Measurements from ENCODE around the gene NCS1. TPM values are rescaled to one million over a fixed set of nuclear protein-coding genes. Genes with fewer than 3 reads are reported as not detected.

NCS1 gene
- total and polyA plus RNA-seq, 7 experiments from 2014 or later = 0.14 to 0.85 (median 0.22) TPM; not detected in 4

DNA sequence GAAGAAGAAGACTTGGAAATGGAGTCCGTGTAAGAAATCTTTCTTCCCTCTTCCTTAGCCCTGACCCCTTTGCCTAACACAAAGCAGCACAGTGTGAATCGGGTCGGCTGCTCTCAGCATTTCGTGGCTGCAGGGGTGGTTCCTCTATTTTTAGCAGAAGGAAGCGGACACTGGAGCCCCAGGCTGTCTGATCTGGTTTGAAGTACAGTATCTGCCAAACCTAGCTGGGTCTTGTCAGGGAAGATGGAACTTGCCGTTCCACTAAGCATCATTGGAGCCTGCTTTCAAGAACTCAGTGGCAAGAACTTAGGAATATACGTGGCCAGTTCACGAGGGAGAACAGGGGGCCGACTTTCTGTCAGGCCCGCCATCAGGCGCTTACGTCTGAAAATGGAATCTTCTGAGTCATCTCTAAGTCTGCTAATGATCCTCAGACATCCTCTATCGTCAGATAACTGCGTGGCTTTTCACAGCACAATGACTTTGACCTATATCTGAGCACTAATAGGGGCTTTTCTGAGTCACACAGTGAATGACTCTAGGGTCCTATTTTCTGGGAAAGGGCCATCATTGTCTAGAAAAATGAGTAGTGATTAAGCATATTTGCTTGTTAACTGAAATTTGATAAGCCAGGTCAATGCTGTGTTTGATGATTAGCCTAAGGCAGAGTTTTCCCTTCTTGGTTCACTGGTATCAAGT lies 43.3 kb upstream of the NCS1 start:
- peaks cover 44 to 72% (median 60%) of the 10 kb centered on the region in 7 donors for H3K4me1 Mint-ChIP-seq
- intact Hi-C loops (cut with micrococcal nuclease) = loop anchor here (1.0 to 5.0 kb wide), 7 partner anchors 9 to 448 kb away; partner anchors contain the start of genes FUBP3 (in 1 of the 2) and NCS1 (in 1 of the 2)
- no peaks in the 10 kb centered on the region for H3K9me3 ChIP-seq (ENCODE audit: control insufficient read depth in 2 of 3, low read length in 3 of 3)
- H3K27me3 ChIP-seq (ENCODE audit: control insufficient read depth in 2 of 2, insufficient read depth in 2 of 2, low read length in 2 of 2) = no peaks in the 10 kb centered on the region
- H3K4me1 ChIP-seq (ENCODE audit: control insufficient read depth in 2 of 2, insufficient read depth in 2 of 2, low read length in 2 of 2) = peaks cover 53 to 55% of the 10 kb centered on the region in 2 donors
- peak overlapping the region; percentile 66 for H3K27ac ChIP-seq (ENCODE audit: low read depth, low read length)
- H3K27ac Mint-ChIP-seq = peak overlapping the region; percentile 89 to 99 (median 95)
- H3K9me3 Mint-ChIP-seq = peaks cover 0 to 1% (median 0%) of the 10 kb centered on the region in 11 donors
- peaks cover 0 to 4% (median 3%) of the 10 kb centered on the region in 3 experiments for H3K36me3 ChIP-seq (ENCODE audit: control insufficient read depth in 2 of 3, insufficient read depth in 3 of 3, low read length in 3 of 3)
- peak overlapping the region; percentile 52 for H3K4me3 ChIP-seq (ENCODE audit: low read length)
- peak; percentile 73 for ATAC-seq
- CTCF ChIA-PET = interaction anchor here (1.2 to 2.2 kb wide), 2 partner anchors 21 to 107 kb away, joined by 4 to 12 read pairs; no protein-coding TSS in a partner anchor
- H3K36me3 Mint-ChIP-seq = peaks cover 0 to 36% (median 13%) of the 10 kb centered on the region in 5 donors
- no peaks in the 10 kb centered on the region for H3K27me3 Mint-ChIP-seq
- DNase-seq = peak in 7 of 9 donors; percentile 13 to 68 (median 21)
- POLR2A ChIA-PET = interaction anchor here (1.0 to 1.3 kb wide), 6 partner anchors 10 to 237 kb away, joined by 3 to 4 read pairs (median 3); no protein-coding TSS in a partner anchor
- H3K4me3 Mint-ChIP-seq = peak overlapping the region; percentile 76 to 93 (median 82)

DNA sequence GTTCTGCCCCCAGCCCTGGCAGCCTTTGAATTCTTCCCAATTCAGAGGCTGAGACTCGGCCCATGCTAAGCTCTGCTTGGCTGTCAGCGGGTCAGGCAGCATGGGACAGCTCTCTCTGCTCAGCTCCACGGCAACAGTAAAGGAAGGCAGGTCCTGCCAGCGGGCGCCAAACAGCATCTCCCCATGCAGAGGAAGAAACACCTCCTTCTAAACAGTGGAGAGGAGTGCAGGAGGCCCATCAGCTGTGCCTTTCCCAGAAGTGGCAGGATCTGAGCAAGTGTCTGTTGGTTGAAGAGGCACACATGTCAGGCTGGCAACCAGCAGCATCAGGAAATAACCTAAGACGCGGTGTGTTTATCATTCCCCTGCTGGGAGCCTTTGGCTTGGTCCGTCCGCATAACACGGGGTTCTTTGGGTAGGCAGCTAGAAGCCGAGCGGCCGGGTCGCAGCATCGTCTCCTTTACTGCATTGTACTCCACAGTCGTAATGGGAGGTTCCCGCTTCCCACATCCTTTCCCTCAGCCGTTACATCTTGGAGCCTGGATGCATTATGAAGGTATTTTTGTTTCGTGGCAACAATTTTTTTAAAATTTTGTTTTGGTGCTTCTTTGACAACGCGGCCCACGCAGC lies 42.7 kb upstream of the NCS1 start:
- H3K4me1 ChIP-seq (ENCODE audit: control insufficient read depth in 2 of 2, insufficient read depth in 2 of 2, low read length in 2 of 2) = peaks cover 53 to 55% of the 10 kb centered on the region in 2 donors
- peak overlapping the region; percentile 66 for H3K27ac ChIP-seq (ENCODE audit: low read depth, low read length)
- ATAC-seq (no peak), DNase-seq (peak in 4 of 9 donors; percentile 15 to 28 (median 20))
- no peaks in the 10 kb centered on the region for H3K9me3 ChIP-seq (ENCODE audit: control insufficient read depth in 2 of 3, low read length in 3 of 3)
- intact Hi-C loops (cut with micrococcal nuclease) = loop anchor here (2.0 to 5.0 kb wide), 5 partner anchors 43 to 448 kb away; partner anchors contain the start of genes FUBP3 (in 1 of the 2) and NCS1 (in 1 of the 2)
- H3K27me3 ChIP-seq (ENCODE audit: control insufficient read depth in 2 of 2, insufficient read depth in 2 of 2, low read length in 2 of 2) = no peaks in the 10 kb centered on the region
- CTCF ChIA-PET = interaction anchor here (2.2 kb wide), 1 partner anchor 22 kb away, joined by 12 read pairs; no protein-coding TSS in a partner anchor
- Mint-ChIP-seq H3K27me3 (no peaks in the 10 kb centered on the region), H3K4me1 (peaks cover 44 to 72% (median 60%) of the 10 kb centered on the region in 7 donors), H3K4me3 (peak overlapping the region; percentile 76 to 93 (median 82)), H3K27ac (peak overlapping the region; percentile 89 to 99 (median 95)), H3K9me3 (peaks cover 0 to 3% (median 0%) of the 10 kb centered on the region in 11 donors), H3K36me3 (peaks cover 0 to 36% (median 14%) of the 10 kb centered on the region in 5 donors)
- peaks cover 0 to under 1% (median 0%) of the 10 kb centered on the region in 3 experiments for H3K36me3 ChIP-seq (ENCODE audit: control insufficient read depth in 2 of 3, insufficient read depth in 3 of 3, low read length in 3 of 3)
- POLR2A ChIA-PET = interaction anchor here (1.3 kb wide), 1 partner anchor 111 kb away, joined by 3 read pairs; no protein-coding TSS in a partner anchor
- no peak overlapping the region for H3K4me3 ChIP-seq (ENCODE audit: low read length)

DNA sequence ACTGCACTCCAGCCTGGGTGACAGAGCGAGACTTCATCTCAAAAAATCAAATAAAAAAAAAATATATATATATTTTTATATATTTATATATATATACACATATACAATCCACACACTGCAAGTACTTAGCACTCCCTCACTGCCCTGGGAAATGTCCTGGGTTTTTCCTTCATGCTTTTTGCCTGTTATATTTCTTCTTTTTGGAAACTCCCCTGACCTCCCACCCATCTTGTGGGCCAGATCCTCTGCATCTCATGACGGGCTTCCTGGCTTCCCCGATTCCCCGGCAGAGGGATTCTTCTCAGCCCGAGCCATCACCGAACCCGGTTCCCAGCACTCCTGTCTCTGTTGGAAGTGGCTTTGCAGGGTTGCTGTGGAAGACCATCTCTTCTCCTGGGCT lies 39.5 kb upstream of the NCS1 start:
- Mint-ChIP-seq H3K9me3 (peaks cover 0 to 3% (median 0%) of the 10 kb centered on the region in 11 donors), H3K27ac (peak overlapping the region in 3 of 9 donors; percentile 14 to 43 (median 41)), H3K36me3 (peaks cover 5 to 52% (median 32%) of the 10 kb centered on the region in 5 donors), H3K4me1 (peaks cover 32 to 76% (median 54%) of the 10 kb centered on the region in 7 donors), H3K4me3 (no peak overlapping the region), H3K27me3 (no peaks in the 10 kb centered on the region)
- ChIA-PET POLR2A (no interaction called here), CTCF (no interaction called here)
- intact Hi-C loops (cut with micrococcal nuclease) = no loop called here
- Histone ChIP-seq H3K4me1 (ENCODE audit: control insufficient read depth in 2 of 2, insufficient read depth in 2 of 2, low read length in 2 of 2) (peaks cover 36 to 44% of the 10 kb centered on the region in 2 donors), H3K27ac (ENCODE audit: low read depth, low read length) (no peak overlapping the region), H3K36me3 (ENCODE audit: control insufficient read depth in 2 of 3, insufficient read depth in 3 of 3, low read length in 3 of 3) (peaks cover 0 to 19% (median 0%) of the 10 kb centered on the region in 3 experiments), H3K27me3 (ENCODE audit: control insufficient read depth in 2 of 2, insufficient read depth in 2 of 2, low read length in 2 of 2) (no peaks in the 10 kb centered on the region), H3K9me3 (ENCODE audit: control insufficient read depth in 2 of 3, low read length in 3 of 3) (no peaks in the 10 kb centered on the region), H3K4me3 (ENCODE audit: low read length) (no peak overlapping the region)
- DNase-seq (no peak), ATAC-seq (no peak)

DNA sequence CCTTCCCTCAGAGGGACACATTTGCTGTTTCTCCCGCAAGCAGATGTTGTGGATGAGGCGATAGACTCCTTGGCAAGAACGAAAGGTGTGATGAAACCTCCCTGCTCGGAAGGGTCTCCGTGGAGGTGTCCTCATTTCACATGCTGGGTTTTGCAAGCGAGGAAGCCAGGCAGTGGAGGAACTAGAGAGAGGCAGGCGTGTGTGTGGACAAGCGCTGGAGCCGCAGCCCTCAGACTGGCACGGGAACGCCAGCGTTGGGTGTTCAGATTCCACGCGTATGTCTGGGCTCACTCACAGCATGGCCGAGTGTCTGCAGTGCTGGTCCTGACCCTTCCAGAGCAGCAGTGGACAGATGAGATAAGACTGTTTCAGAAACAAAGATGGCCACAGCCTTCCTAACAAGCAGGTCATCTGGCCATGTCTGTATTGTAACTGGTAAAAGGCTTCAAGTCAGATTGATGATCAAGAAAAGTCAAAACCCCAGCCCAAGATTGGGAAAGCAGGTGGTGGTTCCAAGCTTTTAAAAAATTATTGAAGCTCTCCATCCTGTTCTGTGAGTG lies 35.0 kb upstream of the NCS1 start:
- no peak for DNase-seq
- Histone ChIP-seq H3K4me3 (ENCODE audit: low read length) (no peak overlapping the region), H3K4me1 (ENCODE audit: control insufficient read depth in 2 of 2, insufficient read depth in 2 of 2, low read length in 2 of 2) (peaks cover 5 to 19% of the 10 kb centered on the region in 2 donors), H3K27me3 (ENCODE audit: control insufficient read depth in 2 of 2, insufficient read depth in 2 of 2, low read length in 2 of 2) (no peaks in the 10 kb centered on the region), H3K9me3 (ENCODE audit: control insufficient read depth in 2 of 3, low read length in 3 of 3) (no peaks in the 10 kb centered on the region), H3K27ac (ENCODE audit: low read depth, low read length) (no peak overlapping the region), H3K36me3 (ENCODE audit: control insufficient read depth in 2 of 3, insufficient read depth in 3 of 3, low read length in 3 of 3) (peaks cover 0 to 19% (median 0%) of the 10 kb centered on the region in 3 experiments)
- POLR2A ChIA-PET = interaction anchor here (0.7 kb wide), 1 partner anchor 104 kb away, joined by 3 read pairs; no protein-coding TSS in a partner anchor
- no peaks in the 10 kb centered on the region for H3K27me3 Mint-ChIP-seq
- intact Hi-C loops (cut with micrococcal nuclease) = no loop called here
- CTCF ChIA-PET = no interaction called here
- H3K4me3 Mint-ChIP-seq = no peak overlapping the region
- peaks cover 0 to 3% (median 0%) of the 10 kb centered on the region in 11 donors for H3K9me3 Mint-ChIP-seq
- H3K36me3 Mint-ChIP-seq = peaks cover 5 to 33% (median 25%) of the 10 kb centered on the region in 5 donors
- no peak for ATAC-seq
- H3K4me1 Mint-ChIP-seq = peaks cover 13 to 68% (median 44%) of the 10 kb centered on the region in 7 donors
- H3K27ac Mint-ChIP-seq = peak overlapping the region in 2 of 9 donors; percentile 6 to 17

DNA sequence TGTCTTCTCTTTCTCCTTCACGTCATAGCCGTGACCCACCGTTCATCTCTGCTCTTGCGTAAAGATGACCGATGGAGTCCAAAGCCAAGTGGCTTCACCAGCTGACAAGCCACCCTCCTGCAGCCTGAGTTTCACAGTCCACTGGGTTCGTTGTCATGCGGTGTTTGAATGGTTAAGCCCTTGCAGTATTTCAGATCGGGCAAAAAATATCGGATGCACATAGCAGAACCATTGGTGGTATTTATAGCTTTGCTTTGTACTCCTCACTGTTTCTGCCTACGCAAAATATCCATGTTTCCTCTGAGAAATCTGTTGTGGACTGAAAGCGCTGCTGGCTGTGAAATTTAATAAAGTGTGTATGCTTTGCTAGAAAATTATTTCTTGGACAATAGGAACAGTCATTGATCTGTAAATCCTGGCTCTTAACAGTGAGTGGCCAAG lies 34.5 kb upstream of the NCS1 start:
- H3K36me3 ChIP-seq (ENCODE audit: control insufficient read depth in 2 of 3, insufficient read depth in 3 of 3, low read length in 3 of 3) = peaks cover 0 to 19% (median 0%) of the 10 kb centered on the region in 3 experiments
- H3K4me1 ChIP-seq (ENCODE audit: control insufficient read depth in 2 of 2, insufficient read depth in 2 of 2, low read length in 2 of 2) = peaks cover 5 to 19% of the 10 kb centered on the region in 2 donors
- H3K36me3 Mint-ChIP-seq = peaks cover 5 to 33% (median 25%) of the 10 kb centered on the region in 5 donors
- DNase-seq (no peak), ATAC-seq (no peak)
- CTCF ChIA-PET = no interaction called here
- no peaks in the 10 kb centered on the region for H3K27me3 Mint-ChIP-seq
- no peak overlapping the region for H3K4me3 ChIP-seq (ENCODE audit: low read length)
- intact Hi-C loops (cut with micrococcal nuclease) = loop anchor here in 1 of 2 donors (1.0 kb wide), 1 partner anchor 9 kb away; no protein-coding TSS in a partner anchor
- H3K27me3 ChIP-seq (ENCODE audit: control insufficient read depth in 2 of 2, insufficient read depth in 2 of 2, low read length in 2 of 2) = no peaks in the 10 kb centered on the region
- H3K4me3 Mint-ChIP-seq = no peak overlapping the region
- no peak overlapping the region for H3K27ac ChIP-seq (ENCODE audit: low read depth, low read length)
- peaks cover 13 to 65% (median 44%) of the 10 kb centered on the region in 7 donors for H3K4me1 Mint-ChIP-seq
- H3K27ac Mint-ChIP-seq = peak overlapping the region in 1 of 9 donors; percentile 6
- H3K9me3 ChIP-seq (ENCODE audit: control insufficient read depth in 2 of 3, low read length in 3 of 3) = no peaks in the 10 kb centered on the region
- peaks cover 0 to 3% (median 0%) of the 10 kb centered on the region in 11 donors for H3K9me3 Mint-ChIP-seq
- POLR2A ChIA-PET = interaction anchor here (0.7 kb wide), 1 partner anchor 103 kb away, joined by 3 read pairs; no protein-coding TSS in a partner anchor

All from naive thymus-derived CD4-positive, alpha-beta T cell (primary cell).